NCI-H2107 treated with DMSO at 0.1 percent for 48 hours (cell line): ENCODE data around the gene DNAJC13.

Source experiments
- DNase-seq: peaks from one replicate; lab custom pipeline; 2025; ENCODE audit not compliant: unreplicated experiment; lab: John Stamatoyannopoulos, UW

Gene DNAJC13

GRCh38 chr3:132570016-132570415 is 152.7 kb downstream of the DNAJC13 start:
- no peak for DNase-seq

DNA sequence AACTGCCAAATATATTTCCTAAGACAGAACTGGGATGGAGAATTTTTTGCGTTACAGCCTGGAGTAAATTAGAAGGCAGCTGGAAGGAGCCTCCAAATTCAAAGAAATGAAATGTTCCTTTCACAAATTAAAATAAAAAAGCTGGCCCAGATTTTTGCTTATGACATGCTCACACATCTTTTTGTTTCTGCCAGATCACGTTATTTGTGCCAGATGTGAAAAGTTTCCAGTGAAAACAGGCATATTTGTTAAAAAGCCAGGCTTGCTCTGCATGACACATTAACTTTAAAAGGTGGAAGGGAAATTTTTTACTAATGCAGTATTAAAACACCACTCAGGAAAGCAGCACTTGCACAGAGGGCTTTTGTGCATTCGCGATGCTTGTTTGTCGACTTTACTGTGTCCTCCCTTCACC is 156.5 kb downstream of the DNAJC13 start:
- no peak for DNase-seq

GRCh38 chr3:132587401-132587800 is 170.1 kb downstream of the DNAJC13 start:
- DNase-seq, result no peak
